Measurements from ENCODE around the gene LPCAT1. TPM values are rescaled to one million over a fixed set of nuclear protein-coding genes. Genes with fewer than 3 reads are reported as not detected.
A peak's percentile ranks its signal among the peaks of the same experiment; 100 is the strongest.

The LPCAT1 gene
- total RNA-seq, 4 donors from 2014 or later, result 7.7 to 44.8 (median 12.0) TPM

GRCh38 chr5:1502737-1503120 lies 21.0 kb downstream of the LPCAT1 start:
- peaks cover 0 to 5% (median 0%) of the 10 kb centered on the region in 3 donors for H3K36me3 ChIP-seq
- no peaks in the 10 kb centered on the region for H3K27me3 ChIP-seq
- TF ChIP-seq, protein P1, sequence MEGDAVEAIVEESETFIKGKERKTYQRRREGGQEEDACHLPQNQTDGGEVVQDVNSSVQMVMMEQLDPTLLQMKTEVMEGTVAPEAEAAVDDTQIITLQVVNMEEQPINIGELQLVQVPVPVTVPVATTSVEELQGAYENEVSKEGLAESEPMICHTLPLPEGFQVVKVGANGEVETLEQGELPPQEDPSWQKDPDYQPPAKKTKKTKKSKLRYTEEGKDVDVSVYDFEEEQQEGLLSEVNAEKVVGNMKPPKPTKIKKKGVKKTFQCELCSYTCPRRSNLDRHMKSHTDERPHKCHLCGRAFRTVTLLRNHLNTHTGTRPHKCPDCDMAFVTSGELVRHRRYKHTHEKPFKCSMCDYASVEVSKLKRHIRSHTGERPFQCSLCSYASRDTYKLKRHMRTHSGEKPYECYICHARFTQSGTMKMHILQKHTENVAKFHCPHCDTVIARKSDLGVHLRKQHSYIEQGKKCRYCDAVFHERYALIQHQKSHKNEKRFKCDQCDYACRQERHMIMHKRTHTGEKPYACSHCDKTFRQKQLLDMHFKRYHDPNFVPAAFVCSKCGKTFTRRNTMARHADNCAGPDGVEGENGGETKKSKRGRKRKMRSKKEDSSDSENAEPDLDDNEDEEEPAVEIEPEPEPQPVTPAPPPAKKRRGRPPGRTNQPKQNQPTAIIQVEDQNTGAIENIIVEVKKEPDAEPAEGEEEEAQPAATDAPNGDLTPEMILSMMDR (IDR thresholded peaks at IDR 0.05), result no peak
- TF ChIP-seq POLR2A (IDR thresholded peaks at IDR 0.05), result no peak
- H3K4me1 ChIP-seq, result peaks cover 4 to 56% (median 9%) of the 10 kb centered on the region in 3 donors
- no peak for DNase-seq
- H3K4me3 ChIP-seq, result no peak overlapping the region
- 87 to 94% methylated on average over 10 of the region's 10 CpGs for WGBS, 2 donors
- peak overlapping the region in 2 of 4 donors; percentile 48 to 74 for H3K27ac ChIP-seq
- intact Hi-C loops (cut with DNase I), result no loop called here
- H3K9me3 ChIP-seq, result no peaks in the 10 kb centered on the region

DNA sequence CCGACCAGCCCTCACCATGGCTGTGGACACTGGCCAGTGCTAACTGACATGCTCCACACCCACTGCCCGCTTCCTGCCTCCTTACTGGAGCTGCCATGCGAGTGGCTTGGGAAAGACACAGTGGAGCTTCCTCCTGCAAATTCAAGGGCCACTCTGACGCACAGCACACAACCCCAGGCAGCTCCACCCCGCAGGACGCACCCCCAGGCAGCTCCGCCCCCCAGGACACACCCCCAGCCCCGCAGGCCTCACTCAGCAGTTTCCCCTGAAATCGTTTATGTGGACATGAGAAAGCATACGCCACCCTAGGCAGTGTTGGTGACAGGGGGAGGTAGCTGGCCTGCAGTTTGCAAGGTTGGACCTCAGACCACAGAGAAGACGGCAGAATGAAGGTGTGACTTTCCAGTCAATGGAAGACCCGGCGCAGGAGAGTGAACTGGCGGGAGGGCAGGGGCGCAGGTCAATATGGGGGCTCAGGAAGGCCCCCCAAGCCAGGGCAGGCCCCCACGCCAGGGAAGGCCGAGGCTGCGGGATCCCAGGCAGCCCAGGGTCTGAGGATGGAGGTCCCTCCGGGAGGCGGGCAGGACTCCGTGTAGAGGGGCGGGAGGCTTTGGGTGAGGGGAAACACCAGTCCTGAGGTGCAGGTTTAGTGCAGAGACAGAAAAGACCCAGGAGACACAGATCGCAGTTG lies 21.6 kb downstream of the LPCAT1 start:
- H3K27ac ChIP-seq, result peak overlapping the region in 1 of 4 donors; percentile 74
- DNase-seq, result peak; percentile 10
- H3K27me3 ChIP-seq, result no peaks in the 10 kb centered on the region
- H3K4me3 ChIP-seq, result no peak overlapping the region
- H3K36me3 ChIP-seq, result peaks cover 0 to 5% (median 0%) of the 10 kb centered on the region in 3 donors
- peak in 1 of 4 donors; percentile 50 for TF ChIP-seq POLR2A (IDR thresholded peaks at IDR 0.05)
- TF ChIP-seq, protein P1 (IDR thresholded peaks at IDR 0.05), result no peak
- intact Hi-C loops (cut with DNase I), result no loop called here
- peaks cover 4 to 59% (median 9%) of the 10 kb centered on the region in 3 donors for H3K4me1 ChIP-seq
- no peaks in the 10 kb centered on the region for H3K9me3 ChIP-seq
- 82 to 84% methylated on average over 2 to 12 of the region's 23 CpGs for WGBS, 2 donors

DNA sequence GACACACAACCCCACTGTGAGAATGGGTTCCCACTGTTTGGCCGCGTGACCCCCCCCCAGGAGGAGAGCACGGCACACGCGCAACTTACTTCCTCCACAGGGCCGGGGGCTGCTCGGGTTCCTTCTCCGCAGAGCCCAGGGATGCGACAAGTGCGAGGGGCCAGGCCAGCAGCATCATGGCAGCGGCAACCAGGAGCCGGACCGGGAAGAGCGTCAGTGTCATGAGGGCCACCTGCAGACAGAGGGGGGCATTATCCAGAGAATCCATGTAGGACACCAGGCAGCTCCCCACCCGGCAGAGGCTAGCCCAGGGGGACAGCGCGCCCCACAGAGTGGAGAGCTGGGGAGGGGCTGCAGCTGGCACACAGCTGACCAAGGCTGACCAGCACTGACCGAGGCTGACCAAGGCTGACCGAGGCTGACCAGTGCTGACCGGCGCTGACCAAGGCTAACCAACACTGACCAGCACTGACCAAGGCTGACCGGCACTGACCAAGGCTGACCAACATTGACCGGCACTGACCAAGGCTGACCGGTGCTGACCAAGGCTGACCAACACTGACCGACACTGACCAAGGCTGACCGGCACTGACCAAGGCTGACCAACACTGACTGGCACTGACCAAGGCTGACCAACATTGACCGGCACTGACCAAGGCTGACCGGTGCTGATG lies 22.3 kb downstream of the LPCAT1 start:
- intact Hi-C loops (cut with DNase I), result no loop called here
- peaks cover 4 to 59% (median 9%) of the 10 kb centered on the region in 3 donors for H3K4me1 ChIP-seq
- H3K9me3 ChIP-seq, result no peaks in the 10 kb centered on the region
- TF ChIP-seq, protein P1 (IDR thresholded peaks at IDR 0.05), result no peak
- H3K36me3 ChIP-seq, result peaks cover 0 to 5% (median 0%) of the 10 kb centered on the region in 3 donors
- no peak overlapping the region for H3K27ac ChIP-seq
- WGBS, 2 donors, result 83% methylated on average over 7 of the region's 28 CpGs; no CpG with 5 or more reads in 1 of the 2 donors
- H3K27me3 ChIP-seq, result no peaks in the 10 kb centered on the region
- DNase-seq, result no peak
- H3K4me3 ChIP-seq, result no peak overlapping the region

DNA sequence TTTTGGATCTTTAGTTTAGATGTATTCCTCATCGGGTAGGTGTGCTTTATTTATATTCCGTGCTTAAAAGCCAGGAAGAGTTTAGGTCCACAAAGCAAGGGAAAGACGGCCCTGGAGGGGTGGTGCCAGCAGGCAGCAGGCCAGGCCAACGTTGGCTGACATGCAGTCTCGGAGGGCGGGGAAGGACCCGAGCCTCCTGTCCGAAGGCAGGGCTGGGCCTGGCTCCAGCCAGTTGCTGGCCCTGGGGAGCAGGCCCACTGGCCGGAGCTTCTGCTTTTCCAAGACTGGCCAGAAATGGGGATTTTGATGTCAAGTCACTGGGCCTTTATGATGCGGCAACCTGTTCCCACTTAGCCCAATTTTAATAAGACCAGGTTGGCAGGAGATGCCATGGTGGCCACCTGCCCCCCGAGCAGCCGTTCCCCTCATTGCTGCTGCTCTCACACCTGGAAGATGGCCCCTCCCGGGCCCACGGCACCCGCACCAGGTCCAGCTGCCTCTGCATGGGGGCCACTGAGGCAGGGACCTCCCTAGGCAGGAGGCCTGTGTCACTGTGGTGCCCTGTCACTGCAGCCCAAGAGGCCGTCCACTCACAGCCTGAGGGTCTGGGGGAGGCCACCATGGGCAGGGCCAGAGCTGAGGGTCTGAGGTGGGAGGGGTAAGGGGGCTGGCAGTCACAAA lies 23.2 kb downstream of the LPCAT1 start:
- intact Hi-C loops (cut with DNase I), result no loop called here
- TF ChIP-seq, protein P1 (IDR thresholded peaks at IDR 0.05), result no peak
- TF ChIP-seq POLR2A (IDR thresholded peaks at IDR 0.05), result no peak
- H3K36me3 ChIP-seq, result peaks cover 0 to 5% (median 0%) of the 10 kb centered on the region in 3 donors
- WGBS, 2 donors, result 39 to 48% methylated on average over 8 to 11 of the region's 16 CpGs
- no peak overlapping the region for H3K27ac ChIP-seq
- no peak for DNase-seq
- H3K9me3 ChIP-seq, result no peaks in the 10 kb centered on the region
- H3K27me3 ChIP-seq, result no peaks in the 10 kb centered on the region
- peaks cover 4 to 51% (median 9%) of the 10 kb centered on the region in 3 donors for H3K4me1 ChIP-seq
- no peak overlapping the region for H3K4me3 ChIP-seq

- no peak for DNase-seq
- WGBS, 2 donors, result 70 to 86% methylated on average over 7 to 9 of the region's 10 CpGs
- Histone ChIP-seq H3K36me3 (peaks cover 0 to 7% (median 0%) of the 10 kb centered on the region in 3 donors), H3K9me3 (no peaks in the 10 kb centered on the region), H3K27me3 (no peaks in the 10 kb centered on the region), H3K27ac (no peak overlapping the region), H3K4me1 (peaks cover 4 to 51% (median 9%) of the 10 kb centered on the region in 3 donors), H3K4me3 (no peak overlapping the region)
- intact Hi-C loops (cut with DNase I), result no loop called here
- TF ChIP-seq, protein P1 (IDR thresholded peaks at IDR 0.05), result no peak
- TF ChIP-seq POLR2A (IDR thresholded peaks at IDR 0.05), result no peak
Observed at GRCh38 chr5:1499851-1500250, 23.9 kb downstream of the LPCAT1 start.
